ENCODE measurements around the gene COQ4.

Gene COQ4

GRCh38 chr9:128298535-128299482 lies 23.8 kb upstream of the COQ4 start:
- TF ChIP-seq, protein P1, sequence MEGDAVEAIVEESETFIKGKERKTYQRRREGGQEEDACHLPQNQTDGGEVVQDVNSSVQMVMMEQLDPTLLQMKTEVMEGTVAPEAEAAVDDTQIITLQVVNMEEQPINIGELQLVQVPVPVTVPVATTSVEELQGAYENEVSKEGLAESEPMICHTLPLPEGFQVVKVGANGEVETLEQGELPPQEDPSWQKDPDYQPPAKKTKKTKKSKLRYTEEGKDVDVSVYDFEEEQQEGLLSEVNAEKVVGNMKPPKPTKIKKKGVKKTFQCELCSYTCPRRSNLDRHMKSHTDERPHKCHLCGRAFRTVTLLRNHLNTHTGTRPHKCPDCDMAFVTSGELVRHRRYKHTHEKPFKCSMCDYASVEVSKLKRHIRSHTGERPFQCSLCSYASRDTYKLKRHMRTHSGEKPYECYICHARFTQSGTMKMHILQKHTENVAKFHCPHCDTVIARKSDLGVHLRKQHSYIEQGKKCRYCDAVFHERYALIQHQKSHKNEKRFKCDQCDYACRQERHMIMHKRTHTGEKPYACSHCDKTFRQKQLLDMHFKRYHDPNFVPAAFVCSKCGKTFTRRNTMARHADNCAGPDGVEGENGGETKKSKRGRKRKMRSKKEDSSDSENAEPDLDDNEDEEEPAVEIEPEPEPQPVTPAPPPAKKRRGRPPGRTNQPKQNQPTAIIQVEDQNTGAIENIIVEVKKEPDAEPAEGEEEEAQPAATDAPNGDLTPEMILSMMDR (IDR thresholded peaks at IDR 0.05), result no peak
- Histone ChIP-seq H3K27ac (no peak overlapping the region), H3K4me1 (ENCODE audit: control insufficient read depth in 1 of 2, insufficient read depth in 1 of 2, low read depth in 1 of 2, low read length in 1 of 2) (no peaks in the 10 kb centered on the region), H3K36me3 (no peaks in the 10 kb centered on the region), H3K27me3 (no peaks in the 10 kb centered on the region), H3K9me3 (no peaks in the 10 kb centered on the region), H3K4me3 (ENCODE audit: low read depth in 1 of 2, low read length in 1 of 2) (no peak overlapping the region)

DNA sequence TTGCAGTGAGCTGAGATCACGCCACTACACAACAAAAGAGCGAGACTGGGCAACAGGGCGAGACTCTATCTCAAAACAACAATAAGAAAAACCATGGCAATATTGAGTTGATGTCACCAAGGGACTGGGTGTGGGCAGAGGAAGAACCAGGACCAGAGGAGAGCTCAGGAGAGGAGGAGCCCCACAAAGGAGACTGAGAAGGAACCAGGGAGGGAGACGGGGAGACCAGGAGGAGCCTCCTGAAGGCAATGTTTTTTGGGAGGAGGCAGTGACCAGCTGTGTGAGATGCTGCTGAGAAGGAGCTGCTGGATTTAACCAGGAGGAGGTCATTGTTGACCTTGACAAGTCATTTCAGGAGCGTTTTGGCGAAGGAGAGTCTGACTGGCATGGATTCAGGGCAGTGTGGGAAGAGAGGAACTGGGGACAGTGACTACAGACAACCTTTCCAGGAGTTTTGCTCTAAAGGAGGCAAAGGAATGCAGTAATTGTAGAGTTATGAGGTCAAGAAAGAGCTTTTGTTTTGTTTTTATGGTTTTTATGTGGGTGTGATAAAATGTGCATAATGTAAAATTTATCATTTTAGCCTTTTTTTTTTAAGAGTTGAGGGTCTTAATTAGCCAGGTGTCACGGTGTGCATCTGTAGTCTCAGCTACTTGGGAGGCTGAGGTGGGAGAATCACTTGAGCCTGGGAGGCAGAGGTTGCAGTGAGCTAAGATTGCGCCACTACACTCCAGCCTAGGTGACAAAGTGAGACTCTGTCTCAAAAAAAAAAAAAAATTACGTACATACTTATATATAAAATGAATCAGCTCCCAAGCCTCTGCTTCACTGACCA lies 18.3 kb upstream of the COQ4 start:
- H3K4me1 ChIP-seq (ENCODE audit: control insufficient read depth in 1 of 2, insufficient read depth in 1 of 2, low read depth in 1 of 2, low read length in 1 of 2), result no peaks in the 10 kb centered on the region
- H3K36me3 ChIP-seq, result peaks cover 4% of the 10 kb centered on the region
- H3K27ac ChIP-seq, result no peak overlapping the region
- no peaks in the 10 kb centered on the region for H3K9me3 ChIP-seq
- no peaks in the 10 kb centered on the region for H3K27me3 ChIP-seq
- no peak overlapping the region for H3K4me3 ChIP-seq (ENCODE audit: low read depth in 1 of 2, low read length in 1 of 2)
- TF ChIP-seq, protein P1 (IDR thresholded peaks at IDR 0.05), result no peak

- Histone ChIP-seq H3K27ac (no peak overlapping the region), H3K4me3 (ENCODE audit: low read depth in 1 of 2, low read length in 1 of 2) (no peak overlapping the region)
Measured at GRCh38 chr9:128304971-128305288, 17.7 kb upstream of the COQ4 start.

DNA sequence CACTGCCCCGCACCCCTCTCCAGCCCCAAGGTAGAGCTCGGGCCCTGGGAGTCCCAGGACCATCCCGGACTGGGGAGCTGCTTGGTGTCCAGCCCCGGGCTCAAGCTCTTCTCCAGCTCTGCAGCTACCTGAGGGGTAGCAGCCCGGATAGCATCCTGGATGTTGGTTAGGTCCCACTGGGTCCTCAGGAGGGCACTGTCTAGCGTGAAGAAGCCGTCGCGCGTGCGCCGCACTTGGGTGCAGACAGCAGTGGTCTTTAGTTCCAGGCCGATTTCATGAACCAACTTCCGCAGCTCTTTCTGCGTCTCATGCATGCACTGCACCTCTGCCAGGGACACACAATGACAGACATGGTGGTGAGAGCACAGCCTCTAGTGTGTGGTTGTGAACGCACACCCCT lies 13.1 kb upstream of the COQ4 start:
- Histone ChIP-seq H3K27ac (no peak overlapping the region), H3K27me3 (no peaks in the 10 kb centered on the region), H3K4me1 (ENCODE audit: control insufficient read depth in 1 of 2, insufficient read depth in 1 of 2, low read depth in 1 of 2, low read length in 1 of 2) (no peaks in the 10 kb centered on the region), H3K9me3 (no peaks in the 10 kb centered on the region), H3K36me3 (peaks cover 22% of the 10 kb centered on the region), H3K4me3 (ENCODE audit: low read depth in 1 of 2, low read length in 1 of 2) (no peak overlapping the region)
- TF ChIP-seq, protein P1 (IDR thresholded peaks at IDR 0.05), result no peak

More at GRCh38 chr9:128304971-128305288, 17.7 kb upstream of the COQ4 start:
- Histone ChIP-seq H3K36me3 (peaks cover 9% of the 10 kb centered on the region), H3K27me3 (no peaks in the 10 kb centered on the region), H3K9me3 (no peaks in the 10 kb centered on the region), H3K4me1 (ENCODE audit: control insufficient read depth in 1 of 2, insufficient read depth in 1 of 2, low read depth in 1 of 2, low read length in 1 of 2) (no peaks in the 10 kb centered on the region)
- TF ChIP-seq, protein P1 (IDR thresholded peaks at IDR 0.05), result no peak

- H3K9me3 ChIP-seq, result no peaks in the 10 kb centered on the region
- H3K4me3 ChIP-seq (ENCODE audit: low read depth in 1 of 2, low read length in 1 of 2), result no peak overlapping the region
- H3K27ac ChIP-seq, result no peak overlapping the region
- no peaks in the 10 kb centered on the region for H3K4me1 ChIP-seq (ENCODE audit: control insufficient read depth in 1 of 2, insufficient read depth in 1 of 2, low read depth in 1 of 2, low read length in 1 of 2)
- H3K36me3 ChIP-seq, result peaks cover 22% of the 10 kb centered on the region
- TF ChIP-seq, protein P1 (IDR thresholded peaks at IDR 0.05), result no peak
- no peaks in the 10 kb centered on the region for H3K27me3 ChIP-seq
Measured at GRCh38 chr9:128310461-128310860, 12.2 kb upstream of the COQ4 start.

Data from neutrophil (primary cell).